ENCODE measurements around the gene APOB.
A peak's percentile ranks its signal among the peaks of the same experiment; 100 is the strongest.
"Not testable (repeated sequence)": the region's sequence is repeated elsewhere in the genome, so short reads cannot be mapped to it uniquely, and the experiment has no call there.

The APOB gene

GRCh38 chr2:21032338-21033236, 11.3 kb downstream of the APOB start:
- no peak for DNase-seq

GRCh38 chr2:21030983-21031968, 12.6 kb downstream of the APOB start:
- no peak for DNase-seq

GRCh38 chr2:21029519-21029918, 14.4 kb downstream of the APOB start:
- DNase-seq = no peak

- not testable (repeated sequence) for DNase-seq
These were observed 14.9 kb downstream of the APOB start for GRCh38 chr2:21028951-21029350.

- DNase-seq = no peak
These were observed 15.6 kb downstream of the APOB start for GRCh38 chr2:21028021-21028947.

GRCh38 chr2:21026479-21027282, 17.2 kb downstream of the APOB start:
- no peak for DNase-seq

GRCh38 chr2:21025690-21026478, 18.0 kb downstream of the APOB start:
- no peak for DNase-seq

GRCh38 chr2:21024722-21025389, 19.0 kb downstream of the APOB start:
- no peak for DNase-seq

- no peak for DNase-seq
These were observed 19.7 kb downstream of the APOB start for GRCh38 chr2:21024198-21024597.

GRCh38 chr2:21023419-21024181, 20.3 kb downstream of the APOB start:
- DNase-seq = no peak

- no peak for DNase-seq
These were observed 21.0 kb downstream of the APOB start for GRCh38 chr2:21022792-21023367.

- no peak for DNase-seq
These were observed 22.4 kb downstream of the APOB start for GRCh38 chr2:21021430-21021829.

- DNase-seq = no peak
These were observed 23.1 kb downstream of the APOB start for GRCh38 chr2:21020668-21021288.

GRCh38 chr2:21020031-21020667, 23.7 kb downstream of the APOB start:
- peak; percentile 1 for DNase-seq

- no peak for DNase-seq
These were observed 24.2 kb downstream of the APOB start for GRCh38 chr2:21019678-21020021.

GRCh38 chr2:21019000-21019677, 24.7 kb downstream of the APOB start:
- DNase-seq = no peak

- no peak for DNase-seq
These were observed 25.6 kb downstream of the APOB start for GRCh38 chr2:21018290-21018689.
